ENCODE data around the gene ABCG1.
"Not testable (repeated sequence)": the region's sequence is repeated elsewhere in the genome, so short reads cannot be mapped to it uniquely, and the experiment has no call there.

The ABCG1 gene

GRCh38 chr21:42288962-42289361, 70.0 kb downstream of the ABCG1 start:
- DNase-seq (ENCODE audit: low read depth in 2 of 3, low spot score in 2 of 3): no peak

GRCh38 chr21:42289926-42290325, 71.0 kb downstream of the ABCG1 start:
- no peak for DNase-seq (ENCODE audit: low read depth in 2 of 3, low spot score in 2 of 3)

GRCh38 chr21:42290505-42290904, 71.6 kb downstream of the ABCG1 start:
- no peak for DNase-seq (ENCODE audit: low read depth in 2 of 3, low spot score in 2 of 3)

GRCh38 chr21:42291003-42291750, 72.2 kb downstream of the ABCG1 start:
- no peak for DNase-seq (ENCODE audit: low read depth in 2 of 3, low spot score in 2 of 3)

- no peak for DNase-seq (ENCODE audit: low read depth in 2 of 3, low spot score in 2 of 3)
Observed at GRCh38 chr21:42291751-42292562, 73.0 kb downstream of the ABCG1 start.

- not testable (repeated sequence) for DNase-seq (ENCODE audit: low read depth in 2 of 3, low spot score in 2 of 3)
Observed at GRCh38 chr21:42292563-42293142, 73.7 kb downstream of the ABCG1 start.

- no peak for DNase-seq (ENCODE audit: low read depth in 2 of 3, low spot score in 2 of 3)
Observed at GRCh38 chr21:42293649-42294272, 74.8 kb downstream of the ABCG1 start.

GRCh38 chr21:42294273-42294880, 75.4 kb downstream of the ABCG1 start:
- no peak for DNase-seq (ENCODE audit: low read depth in 2 of 3, low spot score in 2 of 3)

GRCh38 chr21:42295845-42296244, 76.9 kb downstream of the ABCG1 start:
- DNase-seq (ENCODE audit: low read depth in 2 of 3, low spot score in 2 of 3): no peak

GRCh38 chr21:42296501-42296900, 77.6 kb downstream of the ABCG1 start:
- DNase-seq (ENCODE audit: low read depth in 2 of 3, low spot score in 2 of 3): no peak

- no peak for DNase-seq (ENCODE audit: low read depth in 2 of 3, low spot score in 2 of 3)
Observed at GRCh38 chr21:42297377-42297776, 78.4 kb downstream of the ABCG1 start.

- DNase-seq (ENCODE audit: low read depth in 2 of 3, low spot score in 2 of 3): no peak
Observed at GRCh38 chr21:42298237-42298636, 79.3 kb downstream of the ABCG1 start.

- no peak for DNase-seq (ENCODE audit: low read depth in 2 of 3, low spot score in 2 of 3)
Observed at GRCh38 chr21:42298657-42299056, 79.7 kb downstream of the ABCG1 start.

- no peak for DNase-seq (ENCODE audit: low read depth in 2 of 3, low spot score in 2 of 3)
Observed at GRCh38 chr21:42299324-42300044, 80.5 kb downstream of the ABCG1 start.

- DNase-seq (ENCODE audit: low read depth in 2 of 3, low spot score in 2 of 3): no peak
Observed at GRCh38 chr21:42300045-42300583, 81.2 kb downstream of the ABCG1 start.

GRCh38 chr21:42300956-42301355, 82.0 kb downstream of the ABCG1 start:
- no peak for DNase-seq (ENCODE audit: low read depth in 2 of 3, low spot score in 2 of 3)

GRCh38 chr21:42301371-42302075, 82.6 kb downstream of the ABCG1 start:
- DNase-seq (ENCODE audit: low read depth in 2 of 3, low spot score in 2 of 3): no peak

GRCh38 chr21:42302076-42302650, 83.2 kb downstream of the ABCG1 start:
- no peak for DNase-seq (ENCODE audit: low read depth in 2 of 3, low spot score in 2 of 3)

- no peak for DNase-seq (ENCODE audit: low read depth in 2 of 3, low spot score in 2 of 3)
Observed at GRCh38 chr21:42302794-42303193, 83.9 kb downstream of the ABCG1 start.

Data from activated CD8-positive, alpha-beta memory T cell treated with anti-CD3 and anti-CD28 coated beads for 48 hours (primary cell).